WI38 (cell line): ENCODE data around the gene SHROOM3.

Source experiments
- H3K4me3 ChIP-seq: 2 replicates; pipeline ENCODE4 v1.5.1; 2011; ENCODE audit warnings: low read depth, mild to moderate bottlenecking, control low read depth, low read length
- TF ChIP-seq, protein P1 (sequence below): IDR thresholded peaks from 2 replicates; pipeline ENCODE4 v1.5.1; 2012; ENCODE audit warnings: low read depth, mild to moderate bottlenecking, control low read depth, low read length

SHROOM3 gene

DNA sequence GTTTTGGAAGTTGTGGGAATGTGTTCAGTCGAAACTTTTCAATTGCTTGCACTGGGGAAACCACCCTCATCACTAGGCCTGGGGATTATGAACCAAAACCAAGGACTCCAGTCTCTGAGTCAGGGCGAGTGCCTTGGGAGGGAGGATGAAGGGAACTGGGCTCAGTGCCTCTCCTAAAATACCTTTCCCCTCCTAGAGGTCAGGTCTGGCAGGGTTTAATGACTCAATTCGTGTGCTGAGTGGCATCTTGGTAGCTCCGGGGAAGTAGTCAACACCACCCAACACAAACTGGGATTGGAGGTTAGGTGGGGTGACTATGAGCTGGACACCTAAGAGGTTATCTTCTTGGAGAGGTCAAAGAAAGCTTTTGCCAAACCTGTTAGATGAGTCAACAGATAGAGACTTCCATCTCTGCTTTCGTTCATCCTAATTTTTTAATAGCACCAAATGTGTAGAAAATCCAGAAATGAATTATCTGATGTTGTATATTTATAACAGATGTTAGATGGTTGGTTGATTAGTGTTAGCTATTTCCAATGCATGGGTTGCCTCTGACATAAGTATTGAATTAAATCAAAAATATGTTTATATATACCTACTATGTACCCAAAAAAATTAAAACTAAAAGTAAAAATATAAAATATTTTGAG is 202.8 kb downstream of the SHROOM3 start:
- no peak overlapping the region for H3K4me3 ChIP-seq
- TF ChIP-seq, protein P1, sequence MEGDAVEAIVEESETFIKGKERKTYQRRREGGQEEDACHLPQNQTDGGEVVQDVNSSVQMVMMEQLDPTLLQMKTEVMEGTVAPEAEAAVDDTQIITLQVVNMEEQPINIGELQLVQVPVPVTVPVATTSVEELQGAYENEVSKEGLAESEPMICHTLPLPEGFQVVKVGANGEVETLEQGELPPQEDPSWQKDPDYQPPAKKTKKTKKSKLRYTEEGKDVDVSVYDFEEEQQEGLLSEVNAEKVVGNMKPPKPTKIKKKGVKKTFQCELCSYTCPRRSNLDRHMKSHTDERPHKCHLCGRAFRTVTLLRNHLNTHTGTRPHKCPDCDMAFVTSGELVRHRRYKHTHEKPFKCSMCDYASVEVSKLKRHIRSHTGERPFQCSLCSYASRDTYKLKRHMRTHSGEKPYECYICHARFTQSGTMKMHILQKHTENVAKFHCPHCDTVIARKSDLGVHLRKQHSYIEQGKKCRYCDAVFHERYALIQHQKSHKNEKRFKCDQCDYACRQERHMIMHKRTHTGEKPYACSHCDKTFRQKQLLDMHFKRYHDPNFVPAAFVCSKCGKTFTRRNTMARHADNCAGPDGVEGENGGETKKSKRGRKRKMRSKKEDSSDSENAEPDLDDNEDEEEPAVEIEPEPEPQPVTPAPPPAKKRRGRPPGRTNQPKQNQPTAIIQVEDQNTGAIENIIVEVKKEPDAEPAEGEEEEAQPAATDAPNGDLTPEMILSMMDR, result no peak

DNA sequence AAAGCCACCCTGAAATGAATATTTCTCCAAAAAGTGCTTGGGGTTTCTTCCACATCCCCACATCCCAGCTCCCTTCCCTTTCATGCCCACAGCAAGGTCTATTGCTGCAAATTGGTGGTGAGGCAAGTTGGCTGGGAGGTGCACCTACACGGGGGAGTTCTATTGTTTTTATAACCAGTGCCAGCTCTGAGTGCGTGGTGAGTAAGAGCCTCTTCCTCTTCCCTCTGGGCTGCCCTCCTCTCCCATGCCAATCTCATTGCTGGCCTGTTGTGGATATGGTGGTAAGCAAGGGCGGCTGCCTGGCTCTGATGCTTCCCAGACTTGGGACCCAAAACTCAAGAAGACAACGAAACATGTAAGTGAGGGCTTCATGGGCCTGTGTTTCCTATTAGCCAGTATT is 204.3 kb downstream of the SHROOM3 start:
- TF ChIP-seq, protein P1, result no peak
- no peak overlapping the region for H3K4me3 ChIP-seq

DNA sequence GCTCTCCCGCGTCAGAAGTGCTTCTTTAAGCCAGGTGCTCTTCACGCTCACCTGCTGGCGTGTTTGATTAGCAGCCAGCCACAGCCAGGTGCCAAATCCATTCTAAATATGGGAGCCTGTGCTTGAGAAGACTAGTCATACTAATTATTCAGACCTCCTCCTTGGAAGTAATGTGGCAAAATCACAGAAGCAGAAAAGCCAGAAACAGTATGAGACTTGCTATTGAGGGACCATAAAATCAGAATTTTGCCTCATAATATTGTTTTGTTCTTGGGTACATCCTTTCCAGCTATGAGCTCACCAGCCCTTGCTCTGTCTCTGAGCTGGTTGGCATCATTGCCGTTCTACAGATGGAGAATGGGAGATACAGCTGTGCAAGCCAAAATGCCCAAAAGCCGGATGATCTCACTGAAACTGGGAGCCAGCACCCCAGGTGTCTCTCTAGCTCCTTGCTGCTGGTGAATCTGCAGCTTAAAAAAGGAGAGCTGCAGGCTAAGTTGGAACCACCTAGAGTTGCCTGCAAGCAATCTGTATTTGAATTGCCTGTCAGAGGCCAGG is 205.4 kb downstream of the SHROOM3 start:
- TF ChIP-seq, protein P1, result no peak
- no peak overlapping the region for H3K4me3 ChIP-seq

DNA sequence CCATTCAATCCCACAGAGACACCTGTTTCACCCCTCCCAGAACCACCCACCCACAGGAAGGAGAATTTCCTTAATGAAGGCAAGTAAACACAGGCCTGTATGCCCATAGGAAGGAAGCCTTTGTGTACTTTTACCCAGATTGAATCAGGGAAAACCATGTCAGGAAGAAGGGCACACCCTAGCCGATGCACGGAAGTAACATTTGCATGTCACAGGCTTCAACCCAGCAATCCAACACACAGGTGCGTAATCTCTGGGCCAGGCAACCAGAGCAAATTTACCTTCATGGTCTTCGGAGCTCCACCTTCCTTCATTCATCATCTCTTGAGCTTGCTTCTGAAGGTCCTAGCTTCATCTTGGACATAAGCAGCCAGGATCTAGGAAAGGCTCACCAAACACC is 206.3 kb downstream of the SHROOM3 start:
- TF ChIP-seq, protein P1, result no peak
- H3K4me3 ChIP-seq, result no peak overlapping the region

DNA sequence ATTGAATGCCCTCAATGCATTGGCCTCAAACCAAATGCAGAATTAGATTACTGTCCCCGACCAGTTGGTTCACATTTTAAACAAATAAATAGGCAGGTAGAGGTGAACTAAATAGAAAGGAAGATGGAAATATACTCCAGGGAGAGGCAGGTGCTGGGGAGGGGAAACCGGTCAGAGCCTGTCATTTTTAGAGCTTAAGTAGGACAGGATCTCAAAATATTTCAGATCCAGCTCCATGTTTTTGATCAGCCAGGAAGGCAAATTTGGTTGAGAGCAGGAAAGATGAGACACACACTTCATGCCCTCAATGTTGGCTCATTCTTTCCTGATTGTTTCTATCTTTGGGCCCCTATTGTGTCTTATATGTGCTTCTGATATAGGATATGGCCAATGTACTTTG is 206.7 kb downstream of the SHROOM3 start:
- no peak overlapping the region for H3K4me3 ChIP-seq
- TF ChIP-seq, protein P1, result no peak

DNA sequence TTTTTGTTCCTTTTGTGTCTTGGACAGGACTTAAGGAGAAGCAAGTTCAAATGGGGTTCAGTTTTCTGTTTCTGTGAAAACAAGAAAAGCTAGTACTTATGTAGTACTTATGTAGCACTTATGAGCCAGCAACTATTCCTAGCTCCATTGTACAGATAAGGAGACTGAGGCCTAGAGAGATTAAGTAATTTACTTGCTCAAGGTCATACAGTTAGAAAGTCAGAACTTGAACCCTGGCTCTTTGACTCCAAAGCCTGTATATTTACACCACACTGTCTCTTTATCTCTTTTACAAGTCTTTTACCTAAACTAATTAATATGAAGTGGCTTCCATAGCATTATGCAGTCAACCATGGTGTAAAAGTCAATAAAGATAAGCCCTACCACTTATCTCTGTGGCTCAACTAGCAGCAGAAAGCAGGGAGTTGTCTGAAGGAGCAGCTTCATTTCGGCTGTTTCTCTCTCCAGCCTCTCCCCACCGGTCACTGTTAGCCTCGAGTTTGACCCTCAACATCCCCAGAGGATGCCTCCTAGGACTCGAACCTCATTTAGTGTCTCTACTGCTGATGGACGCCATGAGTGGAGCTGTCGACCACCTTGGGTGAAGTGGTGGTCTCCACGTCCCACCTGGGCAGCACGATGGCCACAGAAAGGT is 209.9 kb downstream of the SHROOM3 start:
- H3K4me3 ChIP-seq, result no peak overlapping the region
- TF ChIP-seq, protein P1, result no peak

DNA sequence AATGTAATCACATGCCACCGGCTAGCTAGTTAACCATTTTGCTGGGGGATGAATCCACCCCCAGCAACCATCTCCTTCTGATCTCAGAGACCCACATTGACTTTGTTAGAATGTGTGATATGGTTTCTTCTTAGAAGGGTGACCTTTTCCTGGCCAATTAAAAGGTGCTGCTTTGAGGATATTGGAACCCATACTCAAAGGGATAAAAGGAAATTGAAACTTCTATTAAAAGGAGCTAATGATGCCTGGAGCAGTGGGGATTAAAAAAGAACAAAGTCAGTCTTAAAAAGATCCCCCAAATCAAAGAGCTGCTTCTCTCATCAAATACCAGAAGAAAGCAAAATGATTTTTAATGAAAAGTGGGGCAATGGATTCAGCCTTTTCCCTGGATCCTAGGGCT is 214.1 kb downstream of the SHROOM3 start:
- TF ChIP-seq, protein P1, result no peak
- H3K4me3 ChIP-seq, result no peak overlapping the region
